ENCODE data around the gene ARHGEF2.

The ARHGEF2 gene

DNA sequence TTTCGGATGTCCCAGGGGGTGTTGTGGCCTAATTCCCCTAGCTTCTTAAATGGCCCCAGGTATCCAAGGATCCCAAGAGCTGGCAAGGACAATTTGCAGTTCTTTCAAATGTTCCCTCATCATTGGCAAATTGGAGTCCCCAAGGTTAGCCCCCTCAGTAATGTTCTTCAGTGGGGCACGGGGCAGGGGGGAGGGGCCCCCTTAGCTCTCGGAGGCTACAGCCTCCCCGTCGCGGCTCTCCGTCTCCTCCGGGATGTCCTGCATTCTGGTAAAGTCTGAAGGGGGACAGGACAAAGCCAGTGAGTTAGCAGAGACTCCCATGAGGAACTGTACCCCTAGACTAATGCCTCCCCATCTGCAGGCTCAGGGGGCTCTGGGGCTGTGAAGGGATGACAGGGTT is 30.6 kb downstream of the ARHGEF2 start:
- Histone ChIP-seq H3K4me1 (ENCODE audit: control insufficient read depth in 1 of 2, insufficient read depth in 2 of 2, low read length in 2 of 2) (no peaks in the 10 kb centered on the region), H4K91ac (ENCODE audit: low read depth, low read length) (no peak overlapping the region), H3K4ac (ENCODE audit: low read depth, low read length) (no peak overlapping the region), H3K79me2 (ENCODE audit: control insufficient read depth, insufficient read depth, low read length, poor library complexity) (no peaks in the 10 kb centered on the region), H2BK120ac (ENCODE audit: insufficient read depth, low read length, poor library complexity) (no peak overlapping the region), H3K27ac (ENCODE audit: low read depth, low read length) (no peak overlapping the region), H3K4me2 (ENCODE audit: low read length) (no peak overlapping the region), H2BK5ac (ENCODE audit: low read depth, low read length, poor library complexity) (no peak overlapping the region), H3K4me3 (ENCODE audit: low read depth, low read length) (no peak overlapping the region), H3K23ac (ENCODE audit: low read length) (no peak overlapping the region), H3K9me3 (ENCODE audit: insufficient read depth, low read depth, low read length) (peaks cover 2% of the 10 kb centered on the region), H4K12ac (ENCODE audit: low read depth, low read length) (no peak overlapping the region), H3K18ac (ENCODE audit: low read length) (no peak overlapping the region), H2BK12ac (ENCODE audit: low read length) (no peak overlapping the region), H2AFZ (ENCODE audit: insufficient read depth, low read length, poor library complexity) (no peak overlapping the region), H3K9ac (ENCODE audit: low read length) (no peak overlapping the region), H3K27me3 (ENCODE audit: insufficient read depth, low read length) (no peaks in the 10 kb centered on the region), H3K14ac (ENCODE audit: low read length) (no peak overlapping the region), H4K8ac (ENCODE audit: low read depth, low read length) (no peak overlapping the region), H3K36me3 (ENCODE audit: control insufficient read depth in 1 of 2, insufficient read depth in 2 of 2, low read length in 2 of 2) (peaks cover 50 to 56% of the 10 kb centered on the region in 2 experiments), H2AK5ac (ENCODE audit: low read length) (no peak overlapping the region), H3K79me1 (ENCODE audit: low read length) (no peaks in the 10 kb centered on the region)
- DNase-seq: no peak
- WGBS (ENCODE audit: extremely low coverage, insufficient coverage, insufficient read length): no CpG with 5 or more reads among the region's 8 CpGs

DNA sequence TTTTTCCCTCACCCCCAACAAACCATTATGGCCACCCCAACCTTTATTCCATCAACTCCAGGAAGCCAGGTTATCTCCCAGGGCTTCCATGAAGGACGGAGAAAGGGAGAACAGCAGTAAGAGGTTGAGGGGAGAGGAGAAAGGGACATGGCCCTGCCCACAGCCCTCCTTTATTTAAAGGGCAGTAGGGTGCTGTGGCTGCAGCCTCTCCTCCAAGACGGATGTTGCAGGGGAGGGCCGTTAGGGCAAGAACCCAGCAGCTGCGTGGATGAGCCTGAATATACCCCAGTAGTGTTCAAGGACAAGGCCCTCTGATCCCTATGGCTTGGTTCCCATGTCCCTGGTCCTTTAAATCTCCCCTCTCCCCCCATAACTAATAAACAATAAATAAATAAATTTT is 31.1 kb downstream of the ARHGEF2 start:
- no peak overlapping the region for H3K27ac ChIP-seq (ENCODE audit: low read depth, low read length)
- H3K4me3 ChIP-seq (ENCODE audit: low read depth, low read length): no peak overlapping the region
- H3K4me2 ChIP-seq (ENCODE audit: low read length): no peak overlapping the region
- H3K27me3 ChIP-seq (ENCODE audit: insufficient read depth, low read length): no peaks in the 10 kb centered on the region
- peaks cover 45 to 52% of the 10 kb centered on the region in 2 experiments for H3K36me3 ChIP-seq (ENCODE audit: control insufficient read depth in 1 of 2, insufficient read depth in 2 of 2, low read length in 2 of 2)
- H2BK12ac ChIP-seq (ENCODE audit: low read length): no peak overlapping the region
- H4K12ac ChIP-seq (ENCODE audit: low read depth, low read length): no peak overlapping the region
- WGBS (ENCODE audit: extremely low coverage, insufficient coverage, insufficient read length): no CpG with 5 or more reads among the region's 4 CpGs
- no peak overlapping the region for H2BK120ac ChIP-seq (ENCODE audit: insufficient read depth, low read length, poor library complexity)
- H3K14ac ChIP-seq (ENCODE audit: low read length): no peak overlapping the region
- no peaks in the 10 kb centered on the region for H3K4me1 ChIP-seq (ENCODE audit: control insufficient read depth in 1 of 2, insufficient read depth in 2 of 2, low read length in 2 of 2)
- H3K4ac ChIP-seq (ENCODE audit: low read depth, low read length): no peak overlapping the region
- no peak overlapping the region for H2BK5ac ChIP-seq (ENCODE audit: low read depth, low read length, poor library complexity)
- no peak overlapping the region for H3K18ac ChIP-seq (ENCODE audit: low read length)
- H3K23ac ChIP-seq (ENCODE audit: low read length): no peak overlapping the region
- H3K9me3 ChIP-seq (ENCODE audit: insufficient read depth, low read depth, low read length): peaks cover 2% of the 10 kb centered on the region
- no peaks in the 10 kb centered on the region for H3K79me1 ChIP-seq (ENCODE audit: low read length)
- no peak overlapping the region for H2AK5ac ChIP-seq (ENCODE audit: low read length)
- no peak overlapping the region for H4K8ac ChIP-seq (ENCODE audit: low read depth, low read length)
- H3K79me2 ChIP-seq (ENCODE audit: control insufficient read depth, insufficient read depth, low read length, poor library complexity): no peaks in the 10 kb centered on the region
- H4K91ac ChIP-seq (ENCODE audit: low read depth, low read length): no peak overlapping the region
- no peak for DNase-seq
- no peak overlapping the region for H3K9ac ChIP-seq (ENCODE audit: low read length)
- H2AFZ ChIP-seq (ENCODE audit: insufficient read depth, low read length, poor library complexity): no peak overlapping the region

DNA sequence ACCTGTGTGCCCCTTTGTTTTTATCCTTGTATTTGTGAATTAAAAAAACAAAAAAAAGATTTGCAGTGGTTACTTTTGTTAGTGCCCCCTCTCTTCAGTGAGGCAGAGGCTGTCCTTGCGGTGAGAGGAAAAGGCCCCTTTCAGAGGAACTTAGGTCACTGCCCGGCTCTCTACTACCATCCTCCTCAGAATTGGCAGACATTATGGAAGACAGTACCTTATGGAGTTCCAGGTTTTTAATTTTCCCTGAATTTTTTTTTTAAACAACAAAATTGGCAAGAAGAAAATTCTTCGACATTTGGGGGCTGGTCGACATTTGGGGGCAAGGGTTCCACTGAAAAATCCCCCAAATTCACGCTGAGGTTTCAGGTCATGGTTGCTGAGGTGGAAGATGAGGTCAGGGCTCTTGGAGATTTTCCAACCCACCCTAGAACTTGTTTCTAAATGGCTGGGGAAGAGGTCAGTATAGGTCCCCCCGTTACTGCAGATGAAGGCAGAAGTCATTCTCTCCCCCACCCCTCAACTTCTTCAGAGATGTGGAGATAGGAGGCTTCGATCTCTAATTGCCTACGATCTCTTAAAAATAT is 31.6 kb downstream of the ARHGEF2 start:
- no peak overlapping the region for H4K8ac ChIP-seq (ENCODE audit: low read depth, low read length)
- no peak overlapping the region for H4K91ac ChIP-seq (ENCODE audit: low read depth, low read length)
- H2BK120ac ChIP-seq (ENCODE audit: insufficient read depth, low read length, poor library complexity): no peak overlapping the region
- H3K14ac ChIP-seq (ENCODE audit: low read length): no peak overlapping the region
- H3K23ac ChIP-seq (ENCODE audit: low read length): no peak overlapping the region
- no peak overlapping the region for H3K4me2 ChIP-seq (ENCODE audit: low read length)
- no peak overlapping the region for H3K18ac ChIP-seq (ENCODE audit: low read length)
- peaks cover 40 to 46% of the 10 kb centered on the region in 2 experiments for H3K36me3 ChIP-seq (ENCODE audit: control insufficient read depth in 1 of 2, insufficient read depth in 2 of 2, low read length in 2 of 2)
- H2AK5ac ChIP-seq (ENCODE audit: low read length): no peak overlapping the region
- no peak overlapping the region for H4K12ac ChIP-seq (ENCODE audit: low read depth, low read length)
- no peak overlapping the region for H3K4ac ChIP-seq (ENCODE audit: low read depth, low read length)
- no peak overlapping the region for H2BK12ac ChIP-seq (ENCODE audit: low read length)
- H2AFZ ChIP-seq (ENCODE audit: insufficient read depth, low read length, poor library complexity): no peak overlapping the region
- H3K9me3 ChIP-seq (ENCODE audit: insufficient read depth, low read depth, low read length): peaks cover 2% of the 10 kb centered on the region
- no peak overlapping the region for H3K9ac ChIP-seq (ENCODE audit: low read length)
- H3K79me2 ChIP-seq (ENCODE audit: control insufficient read depth, insufficient read depth, low read length, poor library complexity): no peaks in the 10 kb centered on the region
- H2BK5ac ChIP-seq (ENCODE audit: low read depth, low read length, poor library complexity): no peak overlapping the region
- no peaks in the 10 kb centered on the region for H3K79me1 ChIP-seq (ENCODE audit: low read length)
- no peak for DNase-seq
- H3K27ac ChIP-seq (ENCODE audit: low read depth, low read length): no peak overlapping the region
- H3K4me1 ChIP-seq (ENCODE audit: control insufficient read depth in 1 of 2, insufficient read depth in 2 of 2, low read length in 2 of 2): no peaks in the 10 kb centered on the region
- no peak overlapping the region for H3K4me3 ChIP-seq (ENCODE audit: low read depth, low read length)
- no peaks in the 10 kb centered on the region for H3K27me3 ChIP-seq (ENCODE audit: insufficient read depth, low read length)
- WGBS (ENCODE audit: extremely low coverage, insufficient coverage, insufficient read length): no CpG with 5 or more reads among the region's 8 CpGs

DNA sequence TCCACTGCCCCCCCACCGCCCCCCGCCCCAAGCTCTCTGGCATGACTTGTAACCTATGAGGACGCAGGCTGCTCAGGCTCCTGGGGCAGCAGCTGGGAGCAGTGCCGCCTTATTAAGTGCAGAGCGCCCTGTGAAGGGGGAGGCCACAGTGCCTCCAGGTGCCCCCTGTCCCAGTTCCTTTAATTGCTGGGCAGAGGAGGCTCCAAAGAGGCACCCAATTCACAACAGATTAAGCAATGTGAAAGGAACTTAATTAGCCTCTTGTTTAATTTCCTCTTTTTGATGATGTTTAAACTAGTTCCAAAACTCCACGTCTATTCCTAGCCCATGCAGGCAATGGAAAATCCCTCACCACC is 33.9 kb downstream of the ARHGEF2 start:
- no peak overlapping the region for H2AK5ac ChIP-seq (ENCODE audit: low read length)
- H3K14ac ChIP-seq (ENCODE audit: low read length): no peak overlapping the region
- H4K91ac ChIP-seq (ENCODE audit: low read depth, low read length): no peak overlapping the region
- no peaks in the 10 kb centered on the region for H3K79me2 ChIP-seq (ENCODE audit: control insufficient read depth, insufficient read depth, low read length, poor library complexity)
- no peak overlapping the region for H2BK5ac ChIP-seq (ENCODE audit: low read depth, low read length, poor library complexity)
- H4K12ac ChIP-seq (ENCODE audit: low read depth, low read length): no peak overlapping the region
- no peaks in the 10 kb centered on the region for H3K9me3 ChIP-seq (ENCODE audit: insufficient read depth, low read depth, low read length)
- H2AFZ ChIP-seq (ENCODE audit: insufficient read depth, low read length, poor library complexity): no peak overlapping the region
- H3K27me3 ChIP-seq (ENCODE audit: insufficient read depth, low read length): no peaks in the 10 kb centered on the region
- no peaks in the 10 kb centered on the region for H3K4me1 ChIP-seq (ENCODE audit: control insufficient read depth in 1 of 2, insufficient read depth in 2 of 2, low read length in 2 of 2)
- peaks cover 20 to 26% of the 10 kb centered on the region in 2 experiments for H3K36me3 ChIP-seq (ENCODE audit: control insufficient read depth in 1 of 2, insufficient read depth in 2 of 2, low read length in 2 of 2)
- no peak for DNase-seq
- no peak overlapping the region for H3K4me3 ChIP-seq (ENCODE audit: low read depth, low read length)
- no peak overlapping the region for H3K9ac ChIP-seq (ENCODE audit: low read length)
- no peak overlapping the region for H3K23ac ChIP-seq (ENCODE audit: low read length)
- no peak overlapping the region for H3K27ac ChIP-seq (ENCODE audit: low read depth, low read length)
- no peak overlapping the region for H3K4ac ChIP-seq (ENCODE audit: low read depth, low read length)
- H2BK120ac ChIP-seq (ENCODE audit: insufficient read depth, low read length, poor library complexity): no peak overlapping the region
- H4K8ac ChIP-seq (ENCODE audit: low read depth, low read length): no peak overlapping the region
- H3K79me1 ChIP-seq (ENCODE audit: low read length): no peaks in the 10 kb centered on the region
- no peak overlapping the region for H3K18ac ChIP-seq (ENCODE audit: low read length)
- WGBS (ENCODE audit: extremely low coverage, insufficient coverage, insufficient read length): no CpG with 5 or more reads among the region's 6 CpGs
- no peak overlapping the region for H3K4me2 ChIP-seq (ENCODE audit: low read length)
- H2BK12ac ChIP-seq (ENCODE audit: low read length): no peak overlapping the region

Measured in trophoblast cell (in vitro differentiated cells and primary cell).